DMS153 treated with DMSO at 0.1 percent for 48 hours (cell line): ENCODE data around the gene CCDC144A.
"Not testable (repeated sequence)": the region's sequence is repeated elsewhere in the genome, so short reads cannot be mapped to it uniquely, and the experiment has no call there.

Experiments used
- DNase-seq: peaks from one replicate; lab custom pipeline; 2025; ENCODE audit not compliant: unreplicated experiment; lab: John Stamatoyannopoulos, UW

Gene CCDC144A

DNA sequence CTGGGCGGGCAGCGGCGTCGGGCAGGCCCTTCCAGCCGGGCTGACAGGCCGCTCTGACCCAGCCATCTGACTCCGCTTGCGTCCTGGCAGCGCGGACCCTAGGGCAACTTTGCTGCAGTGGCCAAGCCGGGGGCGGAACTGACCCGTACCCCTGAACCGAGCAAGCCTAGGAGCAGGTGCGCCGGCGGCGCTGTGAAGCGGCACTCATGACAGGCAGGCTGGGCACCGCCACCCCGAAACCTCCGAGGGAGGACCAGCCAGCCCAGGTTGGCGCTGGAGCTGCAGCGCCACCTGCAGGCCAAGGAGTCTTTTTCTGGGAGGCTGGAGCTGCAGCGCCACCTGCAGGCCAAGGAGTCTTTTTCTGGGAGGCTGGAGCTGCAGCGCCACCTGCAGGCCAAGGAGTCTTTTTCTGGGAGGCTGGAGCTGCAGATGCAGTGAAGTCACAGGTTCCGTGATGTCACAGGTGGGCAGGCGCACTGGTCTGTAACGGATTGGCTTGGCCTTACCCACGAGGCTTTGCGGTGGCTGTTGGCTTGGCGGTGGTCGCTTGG lies at the start of gene CCDC144A:
Gene CCDC144A (plus strand): TSS at position 511 of the 551 bp plus-strand sequence. CDS start 160 bp downstream, outside the sequence.
- not testable (repeated sequence) for DNase-seq

- no peak for DNase-seq
Observed at GRCh38 chr17:16649585-16649984, 40.5 kb upstream of the CCDC144A start.

DNA sequence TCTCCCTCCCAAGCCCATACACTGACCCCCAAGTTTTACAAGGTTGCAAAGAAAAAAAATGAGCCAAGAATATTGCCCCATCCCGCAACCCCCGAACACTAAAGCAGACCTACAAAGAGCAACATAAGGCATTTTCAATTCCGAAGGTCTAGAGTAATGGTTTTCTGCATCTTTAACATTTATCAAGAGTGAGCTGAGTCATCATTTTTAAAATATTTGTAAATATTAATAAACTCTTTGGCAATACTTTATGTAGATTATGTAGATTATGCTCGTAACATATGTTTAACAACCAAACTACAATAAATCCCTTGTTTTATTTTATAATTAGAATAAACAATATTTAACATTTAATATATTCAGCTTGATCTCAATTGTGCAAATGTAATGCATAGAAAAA lies 37.8 kb upstream of the CCDC144A start:
- DNase-seq = no peak

- DNase-seq = no peak
Observed at GRCh38 chr17:16652847-16653366, 37.1 kb upstream of the CCDC144A start.

DNA sequence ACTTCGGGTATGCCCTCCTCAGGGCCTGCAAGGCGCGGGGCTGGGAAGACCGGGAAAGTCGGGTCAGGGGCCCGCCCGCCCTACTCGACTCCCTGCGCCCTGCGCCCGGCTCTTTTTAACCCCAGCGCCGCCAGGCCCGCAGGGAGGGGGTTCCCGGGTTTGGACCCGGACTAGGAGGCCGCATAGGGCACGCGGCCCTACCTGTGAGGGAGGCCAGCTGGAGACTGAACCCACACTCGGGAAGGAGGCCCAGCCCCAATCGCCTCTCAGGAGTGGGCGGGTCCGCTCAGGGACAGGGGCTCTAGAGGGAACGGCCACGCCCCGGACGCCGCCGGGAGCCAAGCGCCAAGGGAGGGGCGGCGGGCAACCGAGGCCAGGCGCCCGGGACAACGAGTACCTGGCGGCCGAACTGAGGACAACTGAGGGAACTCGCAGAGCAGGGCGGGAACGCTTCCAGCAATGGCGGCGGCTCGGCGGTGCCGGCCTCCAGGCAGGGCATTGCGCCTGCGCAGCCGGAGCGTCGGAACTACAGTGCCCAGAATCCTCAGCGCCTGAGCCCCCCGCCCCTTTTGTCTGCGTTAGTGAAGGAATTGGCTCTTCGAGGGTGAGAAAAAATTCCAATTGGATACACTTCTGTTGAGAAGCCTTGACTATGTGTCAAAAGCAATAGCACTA lies 36.5 kb upstream of the CCDC144A start, which contains the start of gene ZNF624:
Gene ZNF624 (minus strand): TSS at position 484 of the 675 bp plus-strand sequence.
- DNase-seq = peak; percentile 77

DNA sequence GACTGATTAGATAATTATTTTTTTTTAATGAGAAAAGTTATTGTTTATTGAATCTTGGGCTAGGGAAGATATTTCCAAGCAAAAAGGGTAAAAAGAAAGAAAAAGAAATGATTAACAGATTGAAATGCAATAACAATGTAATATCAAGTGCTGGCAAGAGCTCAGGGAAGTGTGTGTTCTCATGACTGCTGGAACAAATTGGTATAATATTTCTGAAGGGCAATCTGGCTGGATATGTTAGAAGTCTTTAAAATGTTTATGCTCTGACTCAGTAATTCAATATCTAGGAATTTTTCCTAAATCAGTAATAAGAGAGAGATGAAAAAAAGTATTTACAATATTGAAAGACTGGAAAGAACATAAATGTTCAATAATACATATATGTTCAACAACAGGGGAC lies 28.8 kb upstream of the CCDC144A start:
- no peak for DNase-seq

- no peak for DNase-seq
Observed at GRCh38 chr17:16662936-16663335, 27.1 kb upstream of the CCDC144A start.

- not testable (repeated sequence) for DNase-seq
Observed at GRCh38 chr17:16666553-16666906, 23.5 kb upstream of the CCDC144A start.

- DNase-seq = not testable (repeated sequence)
Observed at GRCh38 chr17:16666907-16667636, 23.0 kb upstream of the CCDC144A start.

GRCh38 chr17:16676676-16677268 lies 13.3 kb upstream of the CCDC144A start:
- no peak for DNase-seq

GRCh38 chr17:16683290-16684138 lies 6.5 kb upstream of the CCDC144A start:
- not testable (repeated sequence) for DNase-seq

DNA sequence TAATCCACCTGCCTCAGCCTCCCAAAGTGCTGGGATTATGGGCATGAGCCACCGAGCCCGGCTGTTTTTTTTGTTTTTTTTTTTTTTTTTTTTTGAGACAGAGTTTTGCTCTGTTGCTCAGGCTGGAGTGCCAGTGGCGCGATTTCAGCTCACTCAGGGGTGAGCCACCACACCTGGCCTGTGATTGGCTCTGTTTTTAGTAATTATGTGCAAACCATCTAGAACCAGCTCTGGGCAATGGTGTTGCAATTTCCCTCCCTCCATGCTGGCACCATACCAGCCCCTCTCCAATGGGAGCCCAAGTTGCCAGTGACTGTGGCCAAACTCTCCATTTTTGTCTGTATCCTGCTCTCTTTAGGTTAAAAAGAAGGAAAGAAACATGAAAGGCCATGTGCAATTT lies 4.0 kb upstream of the CCDC144A start:
- DNase-seq = not testable (repeated sequence)

GRCh38 chr17:16687151-16687550 lies 2.9 kb upstream of the CCDC144A start:
- DNase-seq = not testable (repeated sequence)

DNA sequence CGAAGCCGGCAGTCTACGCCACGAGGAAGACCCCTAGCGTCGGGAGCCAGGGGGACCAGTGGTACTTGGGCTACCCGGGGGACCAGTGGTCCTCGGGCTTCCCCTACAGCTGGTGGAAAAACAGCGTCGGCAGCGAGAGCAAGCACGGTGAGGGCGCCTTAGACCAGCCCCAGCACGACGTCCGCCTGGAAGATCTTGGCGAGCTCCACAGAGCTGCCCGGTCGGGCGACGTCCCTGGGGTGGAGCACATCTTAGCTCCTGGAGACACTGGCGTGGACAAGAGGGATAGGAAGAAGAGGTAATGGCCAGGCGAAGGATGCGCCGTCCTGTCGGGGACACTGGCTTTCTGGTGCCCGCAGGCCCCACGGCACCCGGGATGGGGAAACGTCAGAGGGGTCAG lies 406 bp downstream of the CCDC144A start:
- not testable (repeated sequence) for DNase-seq

- not testable (repeated sequence) for DNase-seq
Observed at GRCh38 chr17:16697603-16698002, 7.6 kb downstream of the CCDC144A start.

DNA sequence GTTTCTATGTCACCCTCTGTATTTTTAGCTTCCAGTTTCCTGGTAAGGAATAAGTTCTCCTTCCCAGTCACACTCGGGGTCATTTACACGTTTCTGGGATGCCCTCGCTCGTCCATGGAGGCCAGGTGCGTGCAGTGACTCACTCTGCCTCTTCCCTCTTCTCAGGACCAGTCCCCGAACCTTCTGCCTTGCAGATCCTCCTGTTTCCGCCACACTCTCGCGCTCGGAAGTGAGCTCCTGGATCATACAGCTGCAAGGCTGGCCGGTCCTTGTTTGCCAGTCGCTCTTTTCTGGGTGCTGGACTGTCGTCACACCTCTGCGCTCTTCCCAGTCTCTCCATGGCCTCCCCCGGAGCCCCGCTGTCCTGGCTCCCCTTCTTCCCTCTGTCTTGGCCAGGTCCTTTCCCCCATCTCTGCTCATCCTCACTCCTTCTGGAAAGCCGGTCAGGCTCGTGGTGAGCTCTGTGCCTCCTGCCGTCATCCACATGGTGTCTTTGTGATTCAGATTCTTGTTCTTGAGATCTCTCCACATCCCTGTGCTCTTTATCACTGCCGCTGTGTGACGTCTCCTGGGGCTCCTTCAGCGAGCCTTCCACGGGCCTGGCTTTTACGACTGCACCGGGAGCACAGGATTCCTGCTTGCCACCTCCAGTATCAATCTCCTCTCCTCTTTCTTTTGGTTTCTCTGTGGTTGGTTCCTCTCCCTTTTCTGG lies 55.6 kb downstream of the CCDC144A start:
- not testable (repeated sequence) for DNase-seq

DNA sequence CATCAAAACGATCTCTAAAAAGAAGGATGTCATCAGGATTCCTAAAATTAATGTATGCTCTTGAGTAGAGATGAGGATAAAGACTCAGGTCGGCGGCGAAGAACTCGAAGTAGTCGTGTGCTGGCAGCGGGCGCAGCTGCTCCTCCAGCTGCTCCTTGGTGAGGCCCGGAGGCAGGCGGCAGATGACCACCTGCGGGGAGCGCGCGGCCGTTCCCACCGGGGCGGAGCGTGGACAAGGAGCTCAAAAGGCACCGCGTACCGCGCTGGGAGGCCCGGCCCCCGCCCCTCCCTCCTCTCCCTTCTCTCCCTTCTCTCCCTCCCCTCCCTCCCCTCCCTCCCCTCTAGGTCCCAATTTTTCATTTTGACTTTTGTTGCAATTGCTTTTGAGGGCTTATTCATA lies 56.5 kb downstream of the CCDC144A start:
- DNase-seq = not testable (repeated sequence)

GRCh38 chr17:16750515-16750914 lies 60.5 kb downstream of the CCDC144A start:
- DNase-seq = not testable (repeated sequence)

DNA sequence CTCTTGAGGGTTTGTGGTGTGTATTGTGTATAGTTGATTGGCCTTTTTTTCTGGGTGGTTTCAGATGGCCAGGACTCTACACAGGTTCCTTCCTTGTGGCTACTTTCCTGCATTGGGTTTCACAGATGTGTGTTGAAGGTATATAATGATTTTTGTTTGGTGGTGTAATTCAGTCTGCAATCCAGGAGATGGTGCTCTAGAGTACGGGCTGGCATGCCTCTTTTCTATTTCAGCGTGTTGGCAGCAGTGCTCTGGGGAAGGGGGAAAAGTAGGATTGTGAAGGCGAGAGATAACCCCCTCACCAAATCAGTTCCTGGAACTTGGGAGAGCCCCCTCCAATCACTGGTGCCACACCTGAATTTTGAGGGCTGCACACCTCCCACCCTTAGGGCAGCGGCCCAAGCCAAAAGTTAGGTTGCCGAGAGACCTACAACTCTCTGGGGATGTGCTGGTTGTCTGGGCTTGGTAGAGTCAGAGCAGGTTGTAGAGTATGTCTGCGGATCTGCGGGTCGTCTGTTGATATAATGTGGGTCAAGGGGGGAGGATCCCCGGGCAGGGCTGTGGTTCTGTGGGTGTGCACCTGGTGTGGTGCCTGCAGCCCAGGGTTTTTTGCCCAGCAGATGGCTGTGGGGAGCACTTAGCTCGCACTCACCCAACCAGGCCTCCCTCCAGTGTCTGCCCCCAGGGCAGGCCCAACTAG lies 61.3 kb downstream of the CCDC144A start:
- not testable (repeated sequence) for DNase-seq
